Stimulated activated CD4-positive, alpha-beta T cell treated with anti-CD3 and anti-CD28 coated beads, Interleukin-15, amount 100 ng/mL, for 1 hour (primary cell): Measurements from ENCODE around the gene SDCCAG8.

ENCODE experiments used
- DNase-seq, 2 donors: peaks; one replicate each; pipeline ENCODE4 v3.0.0-alpha.2; 2020; ENCODE audit warnings: low read depth in 1 of 2, low spot score in 1 of 2

SDCCAG8 gene

GRCh38 chr1:243542739-243543415, 287.0 kb downstream of the SDCCAG8 start:
- DNase-seq: no peak

- DNase-seq: no peak
Measured at GRCh38 chr1:243543501-243543900, 287.7 kb downstream of the SDCCAG8 start.

GRCh38 chr1:243546457-243546856, 290.6 kb downstream of the SDCCAG8 start:
- DNase-seq: no peak

GRCh38 chr1:243547891-243548290, 292.1 kb downstream of the SDCCAG8 start:
- no peak for DNase-seq

GRCh38 chr1:243548516-243548915, 292.7 kb downstream of the SDCCAG8 start:
- DNase-seq: no peak

GRCh38 chr1:243549108-243549507, 293.3 kb downstream of the SDCCAG8 start:
- DNase-seq: no peak
